ENCODE data around the gene ITPR3. TPM values are rescaled to one million over a fixed set of nuclear protein-coding genes. Genes with fewer than 3 reads are reported as not detected.

The ITPR3 gene
- total RNA-seq, 1 donor from 2014 or later, result 17.7 TPM

GRCh38 chr6:33633462-33634158 is 12.5 kb downstream of the ITPR3 start:
- peaks cover 8% of the 10 kb centered on the region for H3K4me1 Mint-ChIP-seq (ENCODE audit: low read depth, unreplicated experiment)
- H3K9ac ChIP-seq (ENCODE audit: low read length), result peak overlapping the region; percentile 49

GRCh38 chr6:33634161-33634727 is 13.1 kb downstream of the ITPR3 start:
- no peak for DNase-seq (ENCODE audit: low read depth)
- Histone ChIP-seq H4K20me1 (ENCODE audit: insufficient read depth, low read length) (peaks cover 8% of the 10 kb centered on the region), H3K4me1 (ENCODE audit: insufficient read depth, low read length) (peaks cover 14% of the 10 kb centered on the region), H3K4me2 (ENCODE audit: low read length) (peak overlapping the region; percentile 91), H3K4me3 (ENCODE audit: insufficient read depth, low read depth, low read length) (peak overlapping the region; percentile 59), H3K9me3 (ENCODE audit: insufficient read depth, low read depth, low read length) (no peaks in the 10 kb centered on the region), H3K36me3 (ENCODE audit: insufficient read depth, low read length) (no peaks in the 10 kb centered on the region), H2AFZ (ENCODE audit: low read depth, low read length) (peak overlapping the region; percentile 87), H3K9ac (ENCODE audit: low read length) (peak overlapping the region; percentile 49), H3K27ac (ENCODE audit: low read depth, low read length) (no peak overlapping the region), H3K27me3 (ENCODE audit: insufficient read depth, low read length) (peaks cover 18% of the 10 kb centered on the region), H3K79me2 (ENCODE audit: insufficient read depth, low read length) (no peaks in the 10 kb centered on the region)
- H3K4me1 Mint-ChIP-seq (ENCODE audit: low read depth, unreplicated experiment), result peaks cover 6% of the 10 kb centered on the region
- peaks cover 21% of the 10 kb centered on the region for H3K27me3 Mint-ChIP-seq (ENCODE audit: low read depth, unreplicated experiment)
- no peak for FAIRE-seq
- H3K9me3 Mint-ChIP-seq (ENCODE audit: unreplicated experiment), result no peaks in the 10 kb centered on the region
- H3K36me3 Mint-ChIP-seq (ENCODE audit: low read depth, unreplicated experiment), result no peaks in the 10 kb centered on the region
- H3K4me3 Mint-ChIP-seq (ENCODE audit: unreplicated experiment), result peak overlapping the region; percentile 89
- TF ChIP-seq, protein P1, sequence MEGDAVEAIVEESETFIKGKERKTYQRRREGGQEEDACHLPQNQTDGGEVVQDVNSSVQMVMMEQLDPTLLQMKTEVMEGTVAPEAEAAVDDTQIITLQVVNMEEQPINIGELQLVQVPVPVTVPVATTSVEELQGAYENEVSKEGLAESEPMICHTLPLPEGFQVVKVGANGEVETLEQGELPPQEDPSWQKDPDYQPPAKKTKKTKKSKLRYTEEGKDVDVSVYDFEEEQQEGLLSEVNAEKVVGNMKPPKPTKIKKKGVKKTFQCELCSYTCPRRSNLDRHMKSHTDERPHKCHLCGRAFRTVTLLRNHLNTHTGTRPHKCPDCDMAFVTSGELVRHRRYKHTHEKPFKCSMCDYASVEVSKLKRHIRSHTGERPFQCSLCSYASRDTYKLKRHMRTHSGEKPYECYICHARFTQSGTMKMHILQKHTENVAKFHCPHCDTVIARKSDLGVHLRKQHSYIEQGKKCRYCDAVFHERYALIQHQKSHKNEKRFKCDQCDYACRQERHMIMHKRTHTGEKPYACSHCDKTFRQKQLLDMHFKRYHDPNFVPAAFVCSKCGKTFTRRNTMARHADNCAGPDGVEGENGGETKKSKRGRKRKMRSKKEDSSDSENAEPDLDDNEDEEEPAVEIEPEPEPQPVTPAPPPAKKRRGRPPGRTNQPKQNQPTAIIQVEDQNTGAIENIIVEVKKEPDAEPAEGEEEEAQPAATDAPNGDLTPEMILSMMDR (IDR thresholded peaks at IDR 0.05; ENCODE audit: insufficient read depth, low read depth, low read length), result no peak
- no peak for TF ChIP-seq EZH2 (IDR thresholded peaks at IDR 0.05; ENCODE audit: insufficient read depth, low read length)
- peak overlapping the region; percentile 89 for H3K27ac Mint-ChIP-seq (ENCODE audit: unreplicated experiment)

More at GRCh38 chr6:33633462-33634158, 12.5 kb downstream of the ITPR3 start:
- Mint-ChIP-seq H3K36me3 (ENCODE audit: low read depth, unreplicated experiment) (no peaks in the 10 kb centered on the region), H3K27me3 (ENCODE audit: low read depth, unreplicated experiment) (peaks cover 21% of the 10 kb centered on the region), H3K9me3 (ENCODE audit: unreplicated experiment) (no peaks in the 10 kb centered on the region), H3K27ac (ENCODE audit: unreplicated experiment) (peak overlapping the region; percentile 89), H3K4me3 (ENCODE audit: unreplicated experiment) (peak overlapping the region; percentile 89)
- Histone ChIP-seq H3K36me3 (ENCODE audit: insufficient read depth, low read length) (no peaks in the 10 kb centered on the region), H2AFZ (ENCODE audit: low read depth, low read length) (peak overlapping the region; percentile 87), H4K20me1 (ENCODE audit: insufficient read depth, low read length) (peaks cover 8% of the 10 kb centered on the region), H3K4me1 (ENCODE audit: insufficient read depth, low read length) (peaks cover 14% of the 10 kb centered on the region), H3K4me3 (ENCODE audit: insufficient read depth, low read depth, low read length) (peak overlapping the region; percentile 59), H3K27ac (ENCODE audit: low read depth, low read length) (no peak overlapping the region), H3K9me3 (ENCODE audit: insufficient read depth, low read depth, low read length) (no peaks in the 10 kb centered on the region), H3K4me2 (ENCODE audit: low read length) (peak overlapping the region; percentile 91), H3K79me2 (ENCODE audit: insufficient read depth, low read length) (no peaks in the 10 kb centered on the region), H3K27me3 (ENCODE audit: insufficient read depth, low read length) (peaks cover 18% of the 10 kb centered on the region)
- FAIRE-seq, result no peak
- DNase-seq (ENCODE audit: low read depth), result no peak
- TF ChIP-seq EZH2 (IDR thresholded peaks at IDR 0.05; ENCODE audit: insufficient read depth, low read length), result no peak
- TF ChIP-seq, protein P1 (IDR thresholded peaks at IDR 0.05; ENCODE audit: insufficient read depth, low read depth, low read length), result no peak

- H3K4me3 Mint-ChIP-seq (ENCODE audit: unreplicated experiment), result peak overlapping the region; percentile 17
- FAIRE-seq, result no peak
- no peak for DNase-seq (ENCODE audit: low read depth)
- H3K9me3 ChIP-seq (ENCODE audit: insufficient read depth, low read depth, low read length), result no peaks in the 10 kb centered on the region
- H3K4me1 Mint-ChIP-seq (ENCODE audit: low read depth, unreplicated experiment), result peaks cover 6% of the 10 kb centered on the region
- TF ChIP-seq, protein P1 (IDR thresholded peaks at IDR 0.05; ENCODE audit: insufficient read depth, low read depth, low read length), result no peak
- no peak for TF ChIP-seq EZH2 (IDR thresholded peaks at IDR 0.05; ENCODE audit: insufficient read depth, low read length)
- no peak overlapping the region for H3K4me3 ChIP-seq (ENCODE audit: insufficient read depth, low read depth, low read length)
- H4K20me1 ChIP-seq (ENCODE audit: insufficient read depth, low read length), result peaks cover 8% of the 10 kb centered on the region
- no peaks in the 10 kb centered on the region for H3K36me3 ChIP-seq (ENCODE audit: insufficient read depth, low read length)
- no peak overlapping the region for H2AFZ ChIP-seq (ENCODE audit: low read depth, low read length)
- H3K9ac ChIP-seq (ENCODE audit: low read length), result no peak overlapping the region
- peak overlapping the region; percentile 91 for H3K4me2 ChIP-seq (ENCODE audit: low read length)
- no peak overlapping the region for H3K27ac Mint-ChIP-seq (ENCODE audit: unreplicated experiment)
- H3K27me3 Mint-ChIP-seq (ENCODE audit: low read depth, unreplicated experiment), result peaks cover 25% of the 10 kb centered on the region
- peaks cover 18% of the 10 kb centered on the region for H3K27me3 ChIP-seq (ENCODE audit: insufficient read depth, low read length)
- H3K9me3 Mint-ChIP-seq (ENCODE audit: unreplicated experiment), result no peaks in the 10 kb centered on the region
- H3K79me2 ChIP-seq (ENCODE audit: insufficient read depth, low read length), result no peaks in the 10 kb centered on the region
- H3K36me3 Mint-ChIP-seq (ENCODE audit: low read depth, unreplicated experiment), result no peaks in the 10 kb centered on the region
- no peak overlapping the region for H3K27ac ChIP-seq (ENCODE audit: low read depth, low read length)
- H3K4me1 ChIP-seq (ENCODE audit: insufficient read depth, low read length), result peaks cover 14% of the 10 kb centered on the region
Observed at GRCh38 chr6:33634946-33635345, 13.8 kb downstream of the ITPR3 start.
